ENCODE data around the gene CNN3.

The CNN3 gene

DNA sequence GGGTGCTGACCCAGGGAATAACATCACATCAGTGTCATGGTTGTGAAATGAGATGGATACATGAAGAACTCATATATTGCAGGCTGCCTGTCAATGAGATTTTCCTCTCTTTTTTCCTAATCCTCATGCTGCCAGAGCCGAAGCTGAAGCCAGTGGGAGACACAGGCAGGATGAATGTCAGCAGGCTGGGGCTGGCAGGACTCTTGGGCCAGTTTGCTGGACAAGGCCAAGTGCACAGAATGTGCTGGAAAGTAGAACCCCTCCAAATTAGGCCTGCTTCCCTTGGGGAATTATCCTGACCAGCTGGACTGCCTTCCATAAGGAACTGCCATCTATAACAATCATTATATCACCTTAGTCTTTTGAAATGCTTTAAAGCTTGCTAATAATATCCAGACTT is 75.3 kb downstream of the CNN3 start:
- DNase-seq, result no peak

All from stimulated activated CD4-positive, alpha-beta T cell treated with anti-CD3 and anti-CD28 coated beads, Interleukin-4, amount 100 ng/mL, for 1 hour (primary cell).